NCI-H2107 treated with DMSO at 0.1 percent for 48 hours (cell line): ENCODE measurements around the gene RERE.
"Not testable (repeated sequence)": the region's sequence is repeated elsewhere in the genome, so short reads cannot be mapped to it uniquely, and the experiment has no call there.

Source experiments
- DNase-seq: peaks from one replicate; lab custom pipeline; 2025; ENCODE audit not compliant: unreplicated experiment; lab: John Stamatoyannopoulos, UW

Gene RERE

DNA sequence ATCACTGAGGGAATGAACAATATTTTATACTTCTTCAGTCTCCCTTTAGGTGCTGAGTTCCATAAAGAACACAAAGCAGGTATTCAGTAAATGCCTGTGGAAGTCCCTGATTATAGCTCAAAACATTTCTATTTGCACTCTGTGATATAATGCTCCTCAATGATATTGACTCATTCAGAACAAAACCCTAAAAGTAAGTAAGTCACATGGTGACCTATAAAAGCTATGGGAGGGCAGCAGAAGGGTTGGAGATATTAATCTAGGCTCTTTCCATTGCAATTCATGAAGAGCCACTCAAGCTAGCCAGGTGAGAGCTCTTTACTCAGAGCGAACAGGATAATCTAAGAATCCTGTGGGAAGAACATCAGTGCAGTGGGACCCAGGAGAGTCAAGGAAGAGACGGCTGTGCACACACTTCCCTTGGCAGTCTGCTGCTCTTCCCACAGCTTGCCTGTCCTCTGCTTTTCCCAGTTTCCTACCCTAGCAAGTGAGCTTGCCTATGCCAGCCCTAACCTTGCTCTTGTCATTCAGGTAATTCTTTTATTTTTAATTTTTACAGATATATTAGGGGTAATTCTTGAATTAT lies 197.4 kb downstream of the RERE start:
- DNase-seq: not testable (repeated sequence)

DNA sequence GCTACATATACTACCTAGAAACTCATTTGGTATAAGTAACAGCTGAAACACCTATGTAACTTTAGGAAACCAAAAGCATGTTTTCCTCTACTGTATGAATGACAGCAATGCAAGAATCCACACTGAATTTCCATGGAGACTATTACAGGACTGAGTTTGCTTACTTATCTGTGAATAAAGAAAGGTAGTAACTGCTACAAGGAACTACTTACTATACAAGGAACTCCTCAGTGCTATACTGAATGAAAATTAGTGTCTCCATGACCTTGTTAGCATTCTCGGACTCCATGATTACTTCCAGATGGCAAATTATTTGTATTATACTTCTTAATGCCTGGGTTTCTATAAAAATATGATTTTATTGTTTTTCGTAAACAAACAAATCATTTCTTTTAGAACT lies 198.0 kb downstream of the RERE start:
- not testable (repeated sequence) for DNase-seq

DNA sequence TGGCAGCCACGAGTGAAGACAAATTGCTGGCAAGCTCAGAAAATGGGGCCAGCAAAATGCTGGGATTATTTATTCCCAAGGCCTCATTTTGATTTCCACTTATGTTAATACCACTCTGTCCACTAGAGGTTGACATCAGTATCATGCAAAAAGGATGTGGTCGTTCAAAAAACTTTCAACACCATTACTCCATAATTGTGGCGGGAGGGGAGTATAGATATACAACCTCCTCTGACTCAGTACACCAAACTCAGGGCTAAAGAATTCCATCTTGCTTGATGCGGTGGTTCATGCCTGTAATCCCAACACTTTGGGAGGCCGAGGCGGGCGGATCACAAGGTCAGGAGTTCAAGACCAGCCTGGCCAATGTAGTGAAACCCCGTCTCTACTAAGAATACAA lies 200.6 kb downstream of the RERE start:
- not testable (repeated sequence) for DNase-seq

DNA sequence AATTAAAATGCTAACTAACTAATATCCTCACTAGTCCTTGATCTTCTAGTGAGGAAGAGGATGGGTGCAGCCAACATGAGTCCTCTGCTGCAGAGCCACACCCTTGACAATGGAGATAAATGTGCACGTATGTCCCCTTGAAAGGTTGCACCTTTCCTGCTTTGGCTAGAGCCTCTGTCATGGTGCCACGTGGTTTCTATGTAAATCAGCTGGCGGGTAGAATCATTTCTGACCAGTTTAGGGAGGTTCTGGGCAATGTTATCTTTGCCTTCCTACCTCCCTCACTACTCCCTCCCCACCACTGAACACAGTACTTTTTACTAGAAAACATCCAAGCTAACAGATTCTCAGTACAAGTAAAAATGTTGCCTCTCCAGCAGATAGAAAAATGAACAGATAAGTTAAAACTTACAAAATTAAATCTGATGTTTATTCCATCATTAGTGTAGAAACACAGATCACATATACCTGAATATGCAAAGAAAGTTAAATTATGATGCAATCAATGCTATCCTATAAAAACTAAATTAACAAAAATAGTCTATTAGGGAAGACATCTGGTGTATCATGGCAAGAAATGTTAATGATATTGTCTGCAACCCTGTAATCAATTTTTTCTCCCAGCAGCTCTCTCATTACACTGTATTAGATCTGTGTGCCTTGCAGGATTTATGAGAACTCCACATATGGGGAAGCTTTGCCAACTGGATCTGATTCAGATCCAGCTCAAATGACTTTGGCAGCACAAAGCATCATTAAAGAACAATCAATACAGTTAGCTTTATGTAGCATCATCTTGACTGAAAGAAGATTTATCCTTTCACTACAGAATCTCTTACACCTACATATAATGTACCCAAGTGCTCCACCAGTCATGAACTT lies 205.6 kb downstream of the RERE start:
- not testable (repeated sequence) for DNase-seq

DNA sequence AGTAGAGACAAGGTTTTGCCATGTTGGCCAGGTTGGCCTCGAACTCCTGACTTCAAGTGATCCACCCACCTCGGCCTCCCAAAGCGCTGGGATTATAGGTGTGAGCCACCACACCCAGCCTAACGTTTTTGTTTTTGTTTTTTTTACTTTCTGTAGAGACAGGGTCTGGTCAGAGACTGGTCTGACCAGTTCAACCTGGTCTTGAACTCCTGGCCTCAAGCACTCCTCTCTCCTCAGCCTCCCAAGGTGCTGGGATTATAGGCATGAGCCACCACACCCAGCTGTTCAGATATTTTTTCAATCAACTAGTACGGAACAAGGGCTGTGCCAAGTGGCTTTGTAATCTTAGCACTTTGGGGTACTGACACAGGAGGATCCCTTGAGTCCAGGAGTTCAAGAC lies 209.5 kb downstream of the RERE start:
- no peak for DNase-seq

DNA sequence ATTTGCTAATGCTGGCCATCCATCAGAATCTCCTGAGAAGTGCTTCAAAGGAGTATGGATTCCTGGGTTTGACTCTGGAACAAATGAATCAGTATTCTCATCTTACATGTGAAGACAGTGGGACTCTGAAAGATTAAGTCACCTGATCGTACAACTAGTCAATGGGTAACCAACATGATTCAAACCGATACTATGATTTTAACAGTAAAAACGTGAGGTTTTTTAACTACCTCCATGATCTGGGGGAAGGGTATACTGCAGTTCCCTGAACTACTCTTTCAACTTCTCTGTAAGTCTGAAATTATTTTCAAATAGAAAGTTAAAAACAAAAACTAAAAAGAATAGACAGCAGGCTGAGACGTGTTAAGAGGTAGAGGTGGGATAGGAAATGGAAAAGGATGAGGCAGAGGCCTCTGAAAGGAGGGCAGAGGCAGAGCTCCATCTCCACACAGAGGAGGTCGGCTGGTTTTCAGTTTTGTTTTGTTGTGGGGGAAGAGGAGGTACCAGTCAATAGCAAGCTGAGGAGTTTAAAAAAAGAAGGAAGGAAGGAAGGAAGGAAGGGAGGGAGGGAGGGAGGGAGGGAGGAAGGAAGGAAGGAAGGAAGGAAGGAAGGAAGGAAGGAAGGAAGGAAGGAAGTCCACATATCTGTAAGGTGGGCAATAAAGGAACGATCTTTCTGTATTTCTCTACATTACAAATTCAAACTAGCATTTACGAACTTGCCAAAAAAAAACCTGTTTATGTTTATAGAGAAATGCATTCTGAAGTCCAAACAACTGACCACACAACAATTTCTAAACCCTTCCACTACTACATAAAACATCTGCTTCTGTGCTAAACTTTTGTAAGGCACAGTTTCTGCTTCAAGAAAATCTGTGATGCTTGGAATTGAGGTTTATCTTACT lies 213.1 kb downstream of the RERE start:
- DNase-seq: no peak

DNA sequence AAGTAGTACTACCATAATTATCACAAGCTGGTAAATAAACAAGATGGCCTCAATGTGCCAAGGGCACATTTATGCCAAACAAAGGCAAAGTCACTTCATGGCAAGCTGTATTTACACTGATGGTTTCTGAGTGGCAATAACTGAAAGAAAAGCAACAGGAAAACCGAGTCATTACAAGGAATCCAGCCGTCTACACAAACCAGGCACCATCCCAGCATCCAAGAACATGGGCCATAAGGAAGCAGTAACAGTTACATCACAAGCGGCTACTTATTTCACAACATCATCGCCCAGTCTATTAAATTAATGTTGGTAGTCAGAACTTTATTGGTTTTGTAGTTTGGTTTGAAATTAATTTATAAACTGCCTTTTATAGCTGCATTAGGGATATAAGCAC lies 214.2 kb downstream of the RERE start:
- DNase-seq: no peak

DNA sequence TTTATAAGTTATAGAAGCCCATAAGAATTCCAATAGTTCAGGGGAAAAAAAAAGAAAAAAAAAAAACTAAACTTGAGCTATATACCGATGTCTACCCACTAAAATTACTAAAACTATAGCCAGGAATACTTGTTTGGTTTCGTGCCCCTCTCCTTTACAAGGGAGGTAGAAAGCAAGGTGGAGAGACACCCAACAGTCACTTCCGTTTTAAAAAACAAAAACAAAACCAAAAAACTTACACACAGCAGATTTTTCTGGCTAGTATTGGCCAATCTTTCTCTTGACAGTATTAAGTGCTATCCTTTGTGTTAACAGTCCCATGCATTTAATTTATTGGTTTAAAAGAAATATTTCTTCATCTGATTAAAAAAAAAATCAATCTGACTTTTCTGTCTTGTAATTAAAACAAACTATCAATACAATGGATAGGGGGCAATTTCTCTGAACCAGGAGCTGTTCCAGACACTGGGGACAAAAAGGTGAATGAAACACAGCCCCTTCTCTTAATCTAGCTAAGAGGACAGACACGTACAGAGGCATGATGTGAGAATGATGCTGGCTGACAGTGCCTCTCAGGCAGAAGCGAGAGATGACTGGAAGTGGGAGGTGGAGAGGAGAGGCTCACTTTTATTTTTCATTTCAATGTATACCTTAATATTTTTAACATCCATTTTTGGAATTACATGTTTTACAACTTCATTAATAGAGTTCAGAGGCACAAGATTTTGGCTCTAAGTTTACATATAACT lies 214.8 kb downstream of the RERE start:
- DNase-seq: no peak

DNA sequence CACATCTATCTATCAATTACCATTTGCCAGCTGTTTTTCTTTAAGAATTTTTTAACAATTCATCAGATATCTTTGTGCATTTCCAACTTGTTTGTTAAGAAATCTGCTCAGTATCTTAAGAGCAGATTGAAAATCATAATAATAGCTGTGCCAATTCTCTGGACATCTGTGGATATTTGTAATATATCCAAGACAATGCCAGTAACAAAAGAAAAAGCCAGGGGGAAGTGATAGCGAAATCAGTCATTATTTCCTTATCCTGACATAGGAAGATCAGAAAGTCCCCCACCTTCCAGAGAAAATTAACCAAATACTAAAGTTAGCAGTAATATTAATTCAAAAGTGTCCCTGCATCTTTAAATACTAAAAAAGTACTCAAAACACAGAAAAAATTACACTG lies 217.1 kb downstream of the RERE start:
- no peak for DNase-seq

DNA sequence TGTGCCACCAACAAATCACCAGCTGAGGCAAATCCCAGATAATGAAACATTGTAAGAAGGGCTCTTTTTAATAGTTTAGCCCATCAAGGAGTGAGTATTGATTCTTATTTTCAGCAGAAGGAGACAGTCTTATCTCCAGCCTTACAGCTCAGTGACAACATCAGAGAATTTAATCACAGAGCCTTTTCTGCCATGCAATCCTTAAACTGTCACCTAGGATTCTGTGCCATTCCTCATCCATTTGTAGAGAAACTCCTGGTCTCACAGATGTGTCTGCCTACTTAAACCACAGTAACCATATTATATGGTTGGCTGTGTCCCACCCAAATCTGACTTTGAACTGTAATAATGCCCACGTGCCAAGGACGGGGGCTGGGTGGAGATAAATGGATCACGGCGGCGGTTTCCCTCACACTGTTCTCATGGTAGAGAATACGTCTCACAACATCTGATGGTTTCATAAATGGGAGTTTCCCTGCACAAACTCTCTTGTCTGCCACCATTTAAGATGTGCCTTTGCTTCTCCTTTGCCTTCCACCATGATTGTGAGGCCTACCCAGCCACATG lies 217.7 kb downstream of the RERE start:
- no peak for DNase-seq

DNA sequence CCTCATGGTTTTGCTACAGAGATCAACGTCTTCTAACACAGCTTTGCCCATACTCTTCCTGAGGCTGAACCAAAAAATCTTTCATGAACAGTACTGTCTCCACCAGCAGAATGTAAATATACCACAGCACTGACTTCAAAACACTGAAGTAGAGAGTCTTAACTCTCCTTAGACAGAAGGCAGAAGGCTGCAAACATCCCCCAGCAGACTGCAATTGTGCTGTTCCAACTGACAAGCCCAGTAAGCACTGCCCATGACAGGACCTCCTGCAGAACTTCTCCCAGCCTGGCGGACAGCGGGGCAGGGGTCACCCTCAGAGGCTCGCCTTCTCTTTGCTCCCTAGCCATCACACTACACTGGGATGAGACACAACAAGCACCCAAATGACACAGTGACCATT lies 218.7 kb downstream of the RERE start:
- no peak for DNase-seq

DNA sequence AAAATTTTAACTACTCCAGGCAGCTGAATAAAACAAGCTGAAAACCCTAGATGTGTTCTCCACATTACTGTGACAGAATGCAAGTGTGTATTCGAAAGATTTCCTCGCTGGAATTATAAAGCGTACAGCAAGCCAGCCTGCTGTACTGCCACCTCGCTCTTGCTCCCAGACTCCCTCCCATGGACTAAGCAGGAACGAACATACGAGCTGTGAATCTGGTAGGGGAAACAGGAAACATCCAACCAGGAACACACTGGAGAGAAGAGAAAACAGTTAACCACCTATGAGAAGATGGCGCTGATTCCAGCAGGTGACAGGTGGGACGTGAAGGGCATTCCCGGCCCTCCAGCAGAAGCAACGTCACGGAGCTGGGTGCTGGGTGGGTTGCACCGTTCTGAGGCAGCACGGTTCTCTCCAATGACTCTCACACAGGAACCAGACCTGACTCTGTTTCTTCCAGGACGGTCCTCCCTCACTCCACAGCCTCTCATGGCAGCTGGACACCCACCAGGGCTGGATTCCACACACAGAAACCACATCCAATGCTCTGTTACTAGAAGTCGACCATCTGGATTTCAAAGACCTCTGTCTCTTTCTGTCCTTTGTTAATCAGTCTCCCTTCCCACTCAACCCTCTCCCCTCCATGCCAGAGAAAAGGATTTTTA lies 219.2 kb downstream of the RERE start:
- DNase-seq: peak; percentile 34

DNA sequence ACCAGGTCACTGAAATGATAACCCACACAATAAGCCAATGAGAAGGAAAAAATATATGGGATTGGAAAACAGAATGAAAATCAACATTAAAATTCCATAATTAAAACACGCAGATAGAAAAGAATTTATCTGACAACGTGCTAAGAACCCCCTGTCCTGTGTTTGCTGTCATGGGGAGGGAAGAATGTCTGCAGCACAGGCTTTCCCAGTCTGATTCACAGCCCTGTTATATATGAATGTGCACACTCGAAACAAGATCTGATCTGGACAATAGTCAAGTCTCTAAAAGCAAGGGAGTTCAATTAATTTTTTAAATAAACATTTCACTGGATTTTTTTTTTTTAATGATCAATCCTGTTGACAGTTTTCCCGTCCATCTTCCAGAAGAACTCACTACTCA lies 220.0 kb downstream of the RERE start:
- DNase-seq: no peak

DNA sequence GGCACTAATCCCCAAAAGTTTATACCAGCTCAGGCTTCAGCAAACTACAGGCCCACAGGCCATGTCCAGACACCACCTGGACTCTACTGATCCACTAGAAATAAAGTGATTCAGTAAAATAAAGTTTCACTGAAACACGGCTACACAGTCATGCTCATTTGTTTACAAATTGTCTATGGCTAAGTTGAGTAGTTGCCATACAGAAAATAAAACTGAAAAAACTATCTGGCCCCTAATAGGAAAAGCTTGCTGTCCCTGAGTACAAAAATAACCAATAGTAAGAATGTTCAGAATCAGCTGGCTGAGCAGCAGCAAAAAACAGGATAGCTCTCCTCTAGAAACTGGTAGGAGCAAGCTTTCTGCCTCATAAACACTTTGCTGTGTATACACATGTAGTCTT lies 221.5 kb downstream of the RERE start:
- no peak for DNase-seq

DNA sequence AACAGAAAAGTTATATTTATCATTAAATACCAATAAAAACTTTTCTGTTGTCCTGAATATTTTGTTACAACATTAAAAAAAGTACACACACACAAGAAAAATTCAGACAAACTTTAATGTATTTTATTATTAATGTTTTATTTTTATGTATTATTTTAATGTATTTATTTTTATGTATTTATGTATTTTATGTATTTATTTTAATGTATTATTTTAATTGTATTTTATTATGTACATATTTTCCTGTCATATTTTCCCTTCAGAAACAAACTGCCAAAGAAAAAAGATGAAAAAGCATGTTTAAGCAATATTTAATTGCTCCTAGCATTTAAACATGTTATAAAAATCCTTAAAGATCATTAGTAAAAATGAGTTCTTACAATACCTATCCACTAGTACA lies 222.1 kb downstream of the RERE start:
- DNase-seq: no peak

DNA sequence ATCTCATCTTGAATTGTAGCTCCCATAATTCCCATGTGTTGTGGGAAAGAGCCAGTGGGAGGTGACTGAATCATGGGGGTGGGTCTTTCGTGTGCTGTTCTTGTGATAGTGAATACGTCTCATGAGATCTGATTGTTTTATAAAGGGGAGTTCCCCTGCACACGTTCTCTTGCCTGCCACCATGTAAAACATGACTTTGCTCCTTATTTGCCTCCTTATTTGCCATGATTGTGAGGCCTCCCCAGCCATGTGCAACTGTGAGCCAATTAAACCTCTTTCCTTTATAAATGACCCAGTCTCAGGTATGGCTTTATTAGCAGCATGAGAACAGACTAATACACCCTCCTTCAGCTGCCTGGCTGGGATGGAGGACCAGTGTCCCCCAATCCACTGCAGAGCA lies 224.1 kb downstream of the RERE start:
- not testable (repeated sequence) for DNase-seq

DNA sequence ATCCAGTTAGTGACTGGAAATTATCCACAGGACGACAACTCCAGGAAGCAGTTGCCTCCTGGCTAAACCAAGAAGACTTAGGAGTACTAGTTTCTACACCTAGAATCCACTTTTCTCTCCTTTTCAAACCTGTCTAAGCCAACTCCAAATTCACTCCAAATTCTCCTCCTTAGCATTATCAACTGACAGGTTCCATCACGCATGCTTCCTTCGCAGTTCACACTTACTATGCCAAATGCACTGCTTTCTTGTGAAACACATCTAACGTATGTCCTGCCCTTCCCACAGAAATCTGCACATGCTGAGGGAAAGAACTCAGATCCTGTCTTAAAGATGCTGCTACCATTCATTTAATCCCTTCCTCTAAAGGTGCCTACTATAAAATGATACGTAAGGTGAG lies 225.9 kb downstream of the RERE start:
- DNase-seq: no peak

DNA sequence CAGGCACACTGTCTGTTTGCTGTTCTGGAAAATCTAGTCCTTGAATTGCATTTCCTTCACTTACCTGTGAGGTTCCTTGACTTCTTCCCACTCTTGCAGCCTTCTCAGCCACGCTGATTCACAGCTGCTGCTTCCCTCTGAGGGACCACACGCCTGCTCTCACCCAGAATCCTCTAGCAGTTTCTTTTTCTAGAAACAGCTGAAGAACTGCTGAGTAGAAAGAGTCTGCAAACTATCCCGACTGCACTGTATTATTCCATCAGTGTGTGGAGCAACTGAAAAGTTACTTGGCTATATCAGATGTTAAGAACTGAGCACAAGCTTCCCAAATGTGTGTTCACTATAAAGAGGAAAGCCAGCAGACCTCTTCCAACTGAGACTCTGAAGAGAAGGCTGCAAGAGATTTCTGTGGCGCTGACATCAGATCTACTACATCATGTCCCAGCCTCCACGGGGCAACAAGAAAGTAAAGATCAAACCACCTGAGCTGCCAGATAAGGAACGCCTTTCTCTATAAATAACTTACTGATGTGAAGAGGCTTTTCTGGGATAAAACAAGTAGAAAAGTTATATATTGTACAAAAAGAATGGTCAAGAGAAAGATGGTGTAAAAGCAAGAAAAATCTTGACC lies 226.6 kb downstream of the RERE start:
- no peak for DNase-seq

DNA sequence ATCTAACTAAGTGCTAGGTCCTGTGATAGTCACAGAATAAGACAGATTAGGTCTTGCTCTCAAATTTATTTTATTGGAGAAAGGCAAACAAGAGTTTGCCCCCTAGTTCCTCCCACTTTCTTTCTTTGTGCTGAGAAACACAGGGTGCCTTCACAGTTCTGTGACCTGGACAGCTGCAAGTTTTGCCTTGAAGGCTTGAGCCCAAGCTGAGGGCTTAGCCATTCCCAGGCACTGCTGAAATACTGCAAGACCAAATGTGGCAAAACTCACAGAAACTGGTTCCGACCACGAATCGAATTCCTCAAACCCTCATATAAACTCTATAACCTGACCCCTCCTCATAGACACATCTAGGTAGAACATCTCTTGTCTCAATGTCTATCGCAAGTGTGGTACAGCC lies 227.9 kb downstream of the RERE start:
- no peak for DNase-seq

DNA sequence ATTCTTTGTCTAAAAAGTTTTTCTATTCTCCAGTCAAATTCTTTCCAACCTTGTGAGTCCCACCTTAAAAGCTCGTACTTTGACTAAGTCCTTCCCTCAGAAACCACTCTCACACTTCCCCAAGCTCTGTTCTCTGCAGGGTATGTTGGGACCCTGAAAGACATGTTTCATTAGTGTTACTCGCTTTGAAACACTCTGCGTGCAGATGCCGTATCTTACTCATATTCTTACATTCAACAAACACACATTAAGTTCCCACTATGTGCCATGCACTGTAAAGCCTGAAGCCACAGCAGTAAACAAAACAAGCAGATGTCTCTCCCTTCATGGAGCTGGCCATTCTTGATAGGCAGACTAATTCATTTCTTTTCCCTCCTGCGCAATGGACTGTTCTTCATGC lies 229.7 kb downstream of the RERE start:
- no peak for DNase-seq
